IMR-90 (cell line): ENCODE results near the gene ESR1. TPM values are rescaled to one million over a fixed set of nuclear protein-coding genes. Genes with fewer than 3 reads are reported as not detected.

ENCODE experiments used
- ATAC-seq: fragments of 200-7000 bp; cut with Tn5 transposase; 2 replicates; pipeline ENCODE4 v1.9.1; 2020; ENCODE audit warnings: low read depth, mild to moderate bottlenecking, moderate library complexity
- BruUV-seq: library from RNA; stranded (reverse); fragments of 400-500 nt; replicated peaks from 2 replicates; lab custom pipeline; 2021; lab: Mats Ljungman, UMichigan
- CTCF ChIA-PET: fragments of 300-600 bp; formaldehyde crosslinking; extraction: SDS; loops from one replicate; lab custom pipeline; 2021; ENCODE audit warnings: antibody characterized with exemption; lab: Yijun Ruan, JAX
- POLR2A ChIA-PET: fragments of 300-600 bp; sonication (Branson Sonifier 250); formaldehyde crosslinking; loops from one replicate; lab custom pipeline; 2022; ENCODE audit warnings: antibody characterized with exemption; ENCODE audit not compliant: unreplicated experiment; lab: Charles Lee
- DNase-seq: peaks from one replicate; pipeline ENCODE4 v3.0.0; 2013
- H2AFZ ChIP-seq: replicated peaks from 2 replicates; pipeline ENCODE3; 2013; ENCODE audit warnings: low read length, mild to moderate bottlenecking; ENCODE audit not compliant: poor library complexity
- H2AK5ac ChIP-seq: 2 replicates; pipeline ENCODE4 v1.6.1; 2013; ENCODE audit warnings: low read depth, low read length, inconsistent platforms
- H2AK9ac ChIP-seq: replicated peaks from 2 replicates; pipeline ENCODE3; 2013; ENCODE audit warnings: mild to moderate bottlenecking, low read depth, low read length, moderate library complexity; ENCODE audit not compliant: poor library complexity
- H2BK120ac ChIP-seq: 2 replicates; pipeline ENCODE4 v1.6.1; 2013; ENCODE audit warnings: low read depth, low read length, inconsistent platforms
- H2BK15ac ChIP-seq: 3 replicates; pipeline ENCODE4 v1.6.1; 2013; ENCODE audit warnings: low read depth, low read length, inconsistent platforms
- H2BK20ac ChIP-seq: 2 replicates; pipeline ENCODE4 v1.6.1; 2013; ENCODE audit warnings: low read depth, mild to moderate bottlenecking, inconsistent platforms, low read length, moderate library complexity
- H2BK5ac ChIP-seq: 2 replicates; pipeline ENCODE4 v1.6.1; 2013; ENCODE audit warnings: mild to moderate bottlenecking, low read depth, low read length, inconsistent platforms; ENCODE audit not compliant: poor library complexity, severe bottlenecking
- H3K14ac ChIP-seq: replicated peaks from 2 replicates; pipeline ENCODE4 v1.6.1; 2013; ENCODE audit warnings: low read depth, low read length, inconsistent platforms
- H3K18ac ChIP-seq: 2 replicates; pipeline ENCODE4 v1.6.1; 2013; ENCODE audit warnings: low read depth, low read length, control low read depth
- H3K23ac ChIP-seq: 2 replicates; pipeline ENCODE4 v1.6.1; 2013; ENCODE audit warnings: low read depth, low read length, inconsistent platforms
- H3K27ac ChIP-seq: 2 replicates; pipeline ENCODE4 v1.5.1; 2013; ENCODE audit warnings: mild to moderate bottlenecking, control low read depth, low read length; ENCODE audit not compliant: insufficient read depth
- H3K27me3 ChIP-seq: 2 replicates; pipeline ENCODE4 v1.6.1; 2013; ENCODE audit warnings: low read length; ENCODE audit not compliant: control insufficient read depth, insufficient read depth
- H3K36me3 ChIP-seq: 2 replicates; pipeline ENCODE4 v1.6.1; 2013; ENCODE audit warnings: low read length, mixed read lengths; ENCODE audit not compliant: control insufficient read depth, insufficient read depth
- H3K4ac ChIP-seq: 2 replicates; pipeline ENCODE4 v1.6.1; 2013; ENCODE audit warnings: low read depth, low read length, inconsistent platforms
- H3K4me1 ChIP-seq: 2 replicates; pipeline ENCODE4 v1.6.1; 2013; ENCODE audit warnings: low read length, mixed read lengths; ENCODE audit not compliant: control insufficient read depth, insufficient read depth
- H3K4me2 ChIP-seq: 2 replicates; pipeline ENCODE4 v1.6.1; 2013; ENCODE audit warnings: low read depth, mild to moderate bottlenecking, control low read depth, low read length, moderate library complexity
- H3K4me3 ChIP-seq: 2 replicates; pipeline ENCODE4 v1.5.1; 2013; ENCODE audit warnings: low read depth, mild to moderate bottlenecking, control low read depth, low read length, moderate library complexity; ENCODE audit not compliant: insufficient read depth
- H3K56ac ChIP-seq: 2 replicates; pipeline ENCODE4 v1.6.1; 2013; ENCODE audit warnings: low read length, inconsistent platforms; ENCODE audit not compliant: insufficient read depth; ENCODE audit errors: extremely low read depth
- H3K79me1 ChIP-seq, 2 experiments: 2 replicates each; pipeline ENCODE4 v1.6.1; 2013; ENCODE audit warnings: low read length in 2 of 2, inconsistent platforms in 1 of 2, low read depth in 1 of 2
- H3K9ac ChIP-seq: 2 replicates; pipeline ENCODE4 v1.6.1; 2013; ENCODE audit warnings: low read depth, low read length, control low read depth
- H3K9me1 ChIP-seq: 2 replicates; pipeline ENCODE4 v1.6.1; 2013; ENCODE audit warnings: low read length, inconsistent platforms; ENCODE audit not compliant: insufficient read depth
- H3K9me3 ChIP-seq: 2 replicates; pipeline ENCODE4 v1.6.1; 2013; ENCODE audit warnings: low read length; ENCODE audit not compliant: control insufficient read depth, insufficient read depth
- H4K20me1 ChIP-seq: 2 replicates; pipeline ENCODE4 v1.6.1; 2013; ENCODE audit warnings: low read length, inconsistent platforms; ENCODE audit not compliant: insufficient read depth
- H4K5ac ChIP-seq: 2 replicates; pipeline ENCODE4 v1.6.1; 2013; ENCODE audit warnings: mild to moderate bottlenecking, low read depth, low read length, control low read depth
- H4K8ac ChIP-seq, 2 experiments: 2 replicates each; pipeline ENCODE4 v1.6.1; 2013; ENCODE audit warnings: low read depth in 2 of 2, low read length in 2 of 2, control low read depth in 1 of 2, inconsistent platforms in 1 of 2
- H4K91ac ChIP-seq: 2 replicates; pipeline ENCODE4 v1.6.1; 2013; ENCODE audit warnings: low read depth, low read length, inconsistent platforms; ENCODE audit not compliant: insufficient read depth
- BHLHE40 ChIP-seq: fragments of 150-350 bp; IDR thresholded peaks from 2 replicates; pipeline ENCODE4 v1.6.1; 2016; ENCODE audit warnings: mild to moderate bottlenecking, low read depth, low read length
- CEBPB ChIP-seq: IDR thresholded peaks from 2 replicates; pipeline ENCODE4 v1.6.1; 2012; ENCODE audit warnings: low read depth, low read length, improper control_type of control experiment
- CHD1 ChIP-seq: IDR thresholded peaks from 2 replicates; pipeline ENCODE4 v1.6.1; 2012; ENCODE audit warnings: low read depth, low read length, improper control_type of control experiment
- FOS ChIP-seq: fragments of 150-350 bp; IDR thresholded peaks from 2 replicates; pipeline ENCODE4 v1.6.1; 2016; ENCODE audit warnings: low read depth, low read length
- MAFK ChIP-seq: IDR thresholded peaks from 2 replicates; pipeline ENCODE4 v1.6.1; 2012; ENCODE audit warnings: low read depth, low read length, improper control_type of control experiment
- MAZ ChIP-seq: IDR thresholded peaks from 2 replicates; pipeline ENCODE4 v1.6.1; 2012; ENCODE audit warnings: low read depth, mild to moderate bottlenecking, low read length, improper control_type of control experiment, moderate library complexity, borderline replicate concordance
- MXI1 ChIP-seq: IDR thresholded peaks from 2 replicates; pipeline ENCODE4 v1.6.1; 2012; ENCODE audit warnings: low read depth, mild to moderate bottlenecking, low read length, moderate library complexity, borderline replicate concordance
- NFE2L2 ChIP-seq: fragments of 150-350 bp; IDR thresholded peaks from 2 replicates; pipeline ENCODE4 v1.6.1; 2016; ENCODE audit warnings: low read depth, mild to moderate bottlenecking, low read length
- POLR2A ChIP-seq: IDR thresholded peaks from 2 replicates; pipeline ENCODE4 v1.6.1; 2012; ENCODE audit warnings: mild to moderate bottlenecking, low read depth, low read length
- RAD21 ChIP-seq: IDR thresholded peaks from 2 replicates; pipeline ENCODE4 v1.6.1; 2012; ENCODE audit warnings: low read length, improper control_type of control experiment
- RCOR1 ChIP-seq: IDR thresholded peaks from 2 replicates; pipeline ENCODE4 v1.6.1; 2012; ENCODE audit warnings: mild to moderate bottlenecking, low read length, improper control_type of control experiment; ENCODE audit not compliant: insufficient replicate concordance
- RFX5 ChIP-seq: IDR thresholded peaks from 2 replicates; pipeline ENCODE4 v1.8.0; 2012; ENCODE audit warnings: low read depth, mild to moderate bottlenecking, low read length, moderate library complexity
- SMC3 ChIP-seq: fragments of 150-350 bp; IDR thresholded peaks from 2 replicates; pipeline ENCODE4 v1.6.1; 2016; ENCODE audit warnings: low read depth, mild to moderate bottlenecking, antibody characterized with exemption, low read length, moderate library complexity
- USF2 ChIP-seq: fragments of 150-350 bp; IDR thresholded peaks from 2 replicates; pipeline ENCODE4 v1.6.1; 2017; ENCODE audit warnings: mild to moderate bottlenecking, antibody characterized with exemption, low read length, low read depth
- WGBS, 2 experiments: methylation state at CpG; one replicate each; pipeline versions ENCODE4 v1.1.5 to v1.1.7; 2013; ENCODE audit warnings: missing lambda C conversion rate in 2 of 2; ENCODE audit not compliant: insufficient read length in 1 of 2; ENCODE audit errors: extremely low coverage in 2 of 2; 5-methylcytosine and 5-hydroxymethylcytosine counted together
- dilution Hi-C: fragments of 300-500 bp; cut with HindIII; formaldehyde crosslinking; loops from one replicate; pipeline ENCODE4 v1.14.3; 2018; ENCODE audit warnings: low sequenced_read_pairs; ENCODE audit not compliant: unreplicated experiment
- in situ Hi-C: fragments of 300-500 bp; cut with MboI; formaldehyde crosslinking; loops from 3 replicates; pipeline ENCODE4 v1.14.3; 2019; ENCODE audit warnings: low sequenced_read_pairs, inconsistent platforms, mixed read lengths
- intact Hi-C: fragments of 100-400 bp; cut with micrococcal nuclease; formaldehyde crosslinking; loops from 2 replicates; pipeline ENCODE4 v1.10.0; 2022
- polyA plus RNA-seq, 3 experiments: library from polyadenylated mRNA; depleted of rRNA; stranded (reverse); fragments of >200 nt; gene quantifications; 2 replicates each; pipeline ENCODE4 v1.2.3, GENCODE V29; 2012; ENCODE audit warnings: low replicate concordance in 1 of 3
- total RNA-seq: library from RNA; depleted of rRNA; stranded (reverse); fragments of >200 nt; gene quantifications from 2 replicates; pipeline ENCODE4 v1.2.3, GENCODE V29; 2012
- TF ChIP-seq, protein P1 (sequence below): conservative IDR thresholded peaks from 2 replicates; pipeline ENCODE4 v1.5.1; 2012; ENCODE audit warnings: mild to moderate bottlenecking, low read depth, low read length, improper control_type of control experiment
- TF ChIP-seq, protein P2 (sequence below): fragments of 150-350 bp; IDR thresholded peaks from 2 replicates; pipeline ENCODE4 v1.6.1; 2016; ENCODE audit warnings: low read depth, mild to moderate bottlenecking, low read length, moderate library complexity, borderline replicate concordance

Gene ESR1
- total and polyA plus RNA-seq, 2 of the 4 experiments (the other 2 are of a cell fraction), result not detected

DNA sequence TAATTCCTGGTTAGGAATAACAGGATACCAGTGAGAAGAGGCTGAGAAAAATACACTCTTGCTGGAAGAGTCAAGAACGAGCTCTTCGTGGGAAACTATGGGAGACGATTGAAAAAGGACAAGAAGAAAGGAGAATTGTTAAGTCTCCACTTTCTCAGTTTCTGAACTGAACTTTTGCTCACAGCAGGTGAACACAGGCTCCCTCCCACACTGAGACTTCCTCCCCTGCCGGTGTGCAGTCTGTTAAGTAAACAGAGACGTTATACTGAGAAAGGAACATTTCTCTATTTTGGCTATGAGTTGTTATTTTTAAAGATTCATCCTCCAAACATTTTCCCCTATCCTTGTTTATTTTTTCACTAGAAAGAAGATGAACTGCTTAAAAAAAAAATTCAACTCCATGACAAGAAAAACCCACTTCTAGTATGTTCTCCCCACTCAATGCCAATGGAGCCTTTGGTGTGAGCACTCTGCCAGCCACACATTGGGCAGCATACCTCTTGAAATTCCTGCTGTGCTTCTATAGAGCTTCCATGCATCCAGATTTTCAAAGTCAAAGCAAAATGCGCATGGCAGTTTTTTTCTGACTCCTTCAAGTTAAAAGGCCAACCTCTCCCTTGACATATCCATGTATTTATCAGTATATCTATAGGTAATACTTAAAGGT lies 250.5 kb downstream of the ESR1 start:
- no peak overlapping the region for H2BK15ac ChIP-seq
- intact Hi-C loops (no loop called here), in situ Hi-C loops (no loop called here), dilution Hi-C loops (no loop called here)
- no peaks in the 10 kb centered on the region for H3K79me1 ChIP-seq
- H3K4me2 ChIP-seq, result no peak overlapping the region
- H3K27ac ChIP-seq, result no peak overlapping the region
- ChIA-PET POLR2A (no interaction called here), CTCF (no interaction called here)
- H3K18ac ChIP-seq, result no peak overlapping the region
- H2AFZ ChIP-seq, result no peak overlapping the region
- ATAC-seq, result no peak
- no peaks in the 10 kb centered on the region for H3K9me1 ChIP-seq
- DNase-seq, result no peak
- no peak overlapping the region for H2BK20ac ChIP-seq
- TF ChIP-seq MAFK (no peak), FOS (no peak), RFX5 (no peak), RCOR1 (no peak), POLR2A (no peak), MXI1 (no peak), RAD21 (no peak), CEBPB (no peak), NFE2L2 (no peak), MAZ (no peak), BHLHE40 (no peak), CHD1 (no peak), USF2 (no peak), SMC3 (no peak)
- TF ChIP-seq, protein P1, sequence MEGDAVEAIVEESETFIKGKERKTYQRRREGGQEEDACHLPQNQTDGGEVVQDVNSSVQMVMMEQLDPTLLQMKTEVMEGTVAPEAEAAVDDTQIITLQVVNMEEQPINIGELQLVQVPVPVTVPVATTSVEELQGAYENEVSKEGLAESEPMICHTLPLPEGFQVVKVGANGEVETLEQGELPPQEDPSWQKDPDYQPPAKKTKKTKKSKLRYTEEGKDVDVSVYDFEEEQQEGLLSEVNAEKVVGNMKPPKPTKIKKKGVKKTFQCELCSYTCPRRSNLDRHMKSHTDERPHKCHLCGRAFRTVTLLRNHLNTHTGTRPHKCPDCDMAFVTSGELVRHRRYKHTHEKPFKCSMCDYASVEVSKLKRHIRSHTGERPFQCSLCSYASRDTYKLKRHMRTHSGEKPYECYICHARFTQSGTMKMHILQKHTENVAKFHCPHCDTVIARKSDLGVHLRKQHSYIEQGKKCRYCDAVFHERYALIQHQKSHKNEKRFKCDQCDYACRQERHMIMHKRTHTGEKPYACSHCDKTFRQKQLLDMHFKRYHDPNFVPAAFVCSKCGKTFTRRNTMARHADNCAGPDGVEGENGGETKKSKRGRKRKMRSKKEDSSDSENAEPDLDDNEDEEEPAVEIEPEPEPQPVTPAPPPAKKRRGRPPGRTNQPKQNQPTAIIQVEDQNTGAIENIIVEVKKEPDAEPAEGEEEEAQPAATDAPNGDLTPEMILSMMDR, result no peak
- TF ChIP-seq, protein P2, sequence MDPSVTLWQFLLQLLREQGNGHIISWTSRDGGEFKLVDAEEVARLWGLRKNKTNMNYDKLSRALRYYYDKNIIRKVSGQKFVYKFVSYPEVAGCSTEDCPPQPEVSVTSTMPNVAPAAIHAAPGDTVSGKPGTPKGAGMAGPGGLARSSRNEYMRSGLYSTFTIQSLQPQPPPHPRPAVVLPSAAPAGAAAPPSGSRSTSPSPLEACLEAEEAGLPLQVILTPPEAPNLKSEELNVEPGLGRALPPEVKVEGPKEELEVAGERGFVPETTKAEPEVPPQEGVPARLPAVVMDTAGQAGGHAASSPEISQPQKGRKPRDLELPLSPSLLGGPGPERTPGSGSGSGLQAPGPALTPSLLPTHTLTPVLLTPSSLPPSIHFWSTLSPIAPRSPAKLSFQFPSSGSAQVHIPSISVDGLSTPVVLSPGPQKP, result no peak
- no peak overlapping the region for H4K8ac ChIP-seq
- no peak overlapping the region for H2AK5ac ChIP-seq
- H3K4me3 ChIP-seq, result no peak overlapping the region
- H3K4me1 ChIP-seq, result no peaks in the 10 kb centered on the region
- no peak overlapping the region for H2BK5ac ChIP-seq
- H4K20me1 ChIP-seq, result no peaks in the 10 kb centered on the region
- H3K27me3 ChIP-seq, result no peaks in the 10 kb centered on the region; the same call in 1 of the 2 replicates
- no peak overlapping the region for H2BK120ac ChIP-seq
- no peak overlapping the region for H4K5ac ChIP-seq
- no peak overlapping the region for H3K56ac ChIP-seq
- no peak overlapping the region for H3K14ac ChIP-seq
- no CpG with 5 or more reads among the region's 6 CpGs for WGBS, 2 experiments
- BruUV-seq, result no TSS peak
- no peak overlapping the region for H3K23ac ChIP-seq
- H3K4ac ChIP-seq, result no peak overlapping the region
- H2AK9ac ChIP-seq, result no peak overlapping the region
- no peaks in the 10 kb centered on the region for H3K36me3 ChIP-seq
- no peak overlapping the region for H4K91ac ChIP-seq
- no peaks in the 10 kb centered on the region for H3K9me3 ChIP-seq
- no peak overlapping the region for H3K9ac ChIP-seq
